Endothelial cell of umbilical vein (primary cell): ENCODE measurements around the gene SH3BP2.

Source experiments
- JUN ChIP-seq: IDR thresholded peaks from 2 replicates; pipeline ENCODE4 v1.6.1; 2011; ENCODE audit warnings: borderline replicate concordance, low read depth; ENCODE audit not compliant: insufficient read length, insufficient read depth
- MYC ChIP-seq: IDR thresholded peaks from one replicate; pipeline ENCODE4 v1.6.1; 2011; ENCODE audit warnings: mild to moderate bottlenecking, low read depth, low read length
- POLR2A ChIP-seq: IDR thresholded peaks from 2 replicates; pipeline ENCODE4 v1.6.1; 2012; ENCODE audit warnings: low read depth, mild to moderate bottlenecking, control low read depth, low read length

DNA sequence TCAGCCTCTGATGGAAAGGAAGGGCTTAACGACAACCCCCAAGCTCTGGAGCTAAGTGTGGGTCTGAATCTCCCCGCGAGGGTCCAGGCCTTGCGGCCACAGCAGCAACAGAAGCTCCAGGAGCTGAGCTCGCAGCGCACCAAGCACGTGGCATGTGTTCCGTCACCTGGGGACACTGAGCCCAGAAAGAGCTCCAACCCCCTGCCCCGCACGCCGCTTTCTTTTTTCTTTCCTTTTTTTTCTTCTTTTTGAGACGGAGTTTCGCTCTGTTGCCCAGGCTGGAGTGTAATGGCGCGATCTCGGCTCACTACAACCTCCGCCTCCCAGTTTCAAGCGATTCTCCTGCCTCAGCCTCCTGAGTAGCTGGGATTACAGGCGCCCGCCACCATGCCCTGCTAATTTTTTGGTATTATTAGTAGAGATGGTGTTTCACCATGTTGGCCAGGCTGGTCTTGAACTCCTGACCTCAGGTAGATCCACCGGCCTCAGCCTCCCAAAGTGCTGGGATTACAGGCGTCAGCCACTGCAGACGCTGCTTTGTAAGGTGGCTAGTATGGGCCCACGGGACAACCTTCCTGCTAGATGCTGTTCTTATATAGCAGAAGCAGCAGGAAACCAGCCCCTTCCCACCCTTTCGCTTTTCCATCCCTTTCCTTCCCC is 36.1 kb upstream of the SH3BP2 start:
- no peak for TF ChIP-seq POLR2A
- no peak for TF ChIP-seq MYC
- TF ChIP-seq JUN, result no peak
